RKO (cell line): ENCODE results near the gene FKBP10.
A peak's percentile ranks its signal among the peaks of the same experiment; 100 is the strongest.
"Not testable (repeated sequence)": the region's sequence is repeated elsewhere in the genome, so short reads cannot be mapped to it uniquely, and the experiment has no call there.

Experiments
- DNase-seq: peaks from one replicate; pipeline ENCODE4 v3.0.0-alpha.2; 2016; ENCODE audit warnings: low spot score

FKBP10 gene

GRCh38 chr17:41811549-41812380 is 1.0 kb upstream of the FKBP10 start, which contains the start of gene P3H4:
P3H4 (minus strand) TSS chr17:41811949; CDS start chr17:41811915, 34 bp downstream.
- DNase-seq: peak; percentile 83

GRCh38 chr17:41813152-41813680 is 412 bp downstream of the FKBP10 start:
- DNase-seq: peak; percentile 27

DNA sequence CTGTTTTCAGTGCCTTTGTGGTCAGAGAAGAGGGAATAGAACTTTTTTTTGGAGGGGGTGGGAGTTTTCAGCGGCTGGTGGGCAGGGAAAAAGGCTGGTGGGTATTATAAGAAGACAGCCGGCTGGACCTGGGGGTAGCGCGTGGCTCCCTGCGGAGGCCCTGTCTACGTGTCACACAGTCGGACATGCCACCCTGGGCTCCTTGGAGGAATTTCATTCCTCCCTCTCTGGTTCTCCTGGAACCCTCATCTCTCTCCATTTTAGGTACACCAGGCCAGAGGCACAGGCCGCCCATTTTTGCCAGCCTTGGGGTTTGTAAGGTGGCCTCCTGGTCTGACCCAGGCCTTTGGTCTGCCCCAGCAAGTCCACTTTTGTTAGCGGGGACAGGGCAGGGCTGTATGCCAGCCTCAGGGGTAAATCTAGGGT is 908 bp downstream of the FKBP10 start:
- DNase-seq: peak; percentile 42

DNA sequence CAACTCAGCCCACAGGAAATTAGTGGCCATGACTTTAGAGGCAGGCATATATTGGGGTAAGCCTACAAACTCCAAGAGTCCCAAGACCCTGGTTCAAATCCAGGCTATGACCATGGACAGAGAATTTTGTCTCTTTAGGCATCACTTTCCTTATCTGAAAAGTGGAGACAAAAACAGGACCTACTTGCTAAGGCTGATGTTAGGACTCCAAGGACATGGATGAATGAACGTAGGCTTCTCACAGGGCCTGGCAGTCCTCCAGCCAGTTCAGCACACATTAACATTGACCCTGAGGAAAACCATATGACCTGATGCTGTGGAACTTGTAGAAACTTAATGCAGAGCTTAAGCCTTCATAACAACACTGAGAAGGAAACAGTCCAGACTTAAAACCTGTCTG is 1.4 kb downstream of the FKBP10 start:
- DNase-seq: peak; percentile 51

DNA sequence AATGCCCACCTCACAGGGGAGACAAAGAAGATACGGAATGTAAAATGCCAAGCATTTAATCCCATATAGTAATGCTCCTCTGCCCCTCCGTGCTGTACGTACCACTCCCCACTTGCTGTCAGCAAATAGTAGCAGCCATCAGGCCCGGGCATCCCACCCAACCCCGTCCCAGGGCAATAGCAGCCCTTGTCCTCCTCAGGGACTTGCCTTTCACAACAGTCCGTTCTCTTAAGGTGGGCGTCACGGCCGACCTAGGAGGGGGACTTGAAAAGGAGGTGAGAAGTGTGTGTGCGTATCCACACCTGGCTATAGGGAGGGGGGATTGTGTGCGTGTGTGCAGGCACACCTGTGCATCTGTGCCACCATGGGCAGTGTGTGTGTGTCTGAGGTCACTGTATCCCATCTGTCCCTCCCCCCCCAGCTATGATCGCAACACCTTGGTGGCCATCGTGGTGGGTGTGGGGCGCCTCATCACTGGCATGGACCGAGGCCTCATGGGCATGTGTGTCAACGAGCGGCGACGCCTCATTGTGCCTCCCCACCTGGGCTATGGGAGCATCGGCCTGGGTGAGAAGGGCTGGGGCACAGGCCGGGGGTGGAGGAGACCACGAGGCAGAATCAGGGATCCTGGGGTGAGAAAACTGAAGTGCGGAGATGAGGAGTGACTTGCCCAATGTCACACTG is 4.0 kb downstream of the FKBP10 start:
- no peak for DNase-seq

- DNase-seq: no peak
These were observed 5.2 kb downstream of the FKBP10 start for GRCh38 chr17:41818024-41818423.

- DNase-seq: no peak
These were observed 9.0 kb downstream of the FKBP10 start for GRCh38 chr17:41821776-41822175.

- DNase-seq: no peak
These were observed 9.7 kb downstream of the FKBP10 start for GRCh38 chr17:41822216-41823140.

DNA sequence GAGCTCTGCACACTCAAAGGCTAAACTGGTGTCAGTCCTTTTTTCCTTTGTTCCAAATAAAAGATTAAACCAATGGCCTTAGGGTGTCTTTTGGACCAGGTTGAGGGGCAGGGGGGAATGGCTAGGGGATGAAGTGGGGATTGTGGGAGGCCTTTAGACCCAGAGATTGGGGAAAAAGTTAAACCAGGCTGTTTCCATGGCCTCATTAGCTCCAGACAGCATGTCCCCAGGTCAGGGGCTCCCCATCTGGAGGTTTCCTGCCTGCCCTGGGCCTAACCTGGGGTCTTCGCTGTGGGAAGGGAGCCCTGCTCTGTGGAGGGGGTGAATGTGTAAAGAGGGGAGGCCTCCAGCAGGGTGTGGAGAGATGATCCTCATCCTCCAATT is 10.3 kb downstream of the FKBP10 start:
- no peak for DNase-seq

GRCh38 chr17:41823580-41823979 is 10.8 kb downstream of the FKBP10 start:
- DNase-seq: no peak

DNA sequence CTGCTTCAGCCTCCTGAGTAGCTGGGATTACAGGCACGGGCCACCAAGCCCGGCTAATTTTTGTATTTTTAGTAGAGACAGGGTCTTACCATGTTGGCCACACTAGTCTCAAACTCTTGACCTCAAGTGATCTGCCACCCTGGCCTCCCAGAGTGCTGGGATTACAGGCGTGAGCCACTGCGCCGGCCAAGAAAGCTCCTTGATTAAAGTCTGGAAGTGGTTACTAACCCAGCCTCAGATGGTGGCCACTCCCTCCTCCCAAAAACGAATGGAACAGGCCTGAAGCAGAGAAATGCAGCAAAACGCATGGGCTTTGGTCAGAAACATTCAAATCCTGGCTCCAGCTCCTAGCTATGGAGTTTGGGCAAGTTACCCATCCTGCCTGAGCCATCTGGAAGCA is 11.3 kb downstream of the FKBP10 start:
- DNase-seq: no peak

DNA sequence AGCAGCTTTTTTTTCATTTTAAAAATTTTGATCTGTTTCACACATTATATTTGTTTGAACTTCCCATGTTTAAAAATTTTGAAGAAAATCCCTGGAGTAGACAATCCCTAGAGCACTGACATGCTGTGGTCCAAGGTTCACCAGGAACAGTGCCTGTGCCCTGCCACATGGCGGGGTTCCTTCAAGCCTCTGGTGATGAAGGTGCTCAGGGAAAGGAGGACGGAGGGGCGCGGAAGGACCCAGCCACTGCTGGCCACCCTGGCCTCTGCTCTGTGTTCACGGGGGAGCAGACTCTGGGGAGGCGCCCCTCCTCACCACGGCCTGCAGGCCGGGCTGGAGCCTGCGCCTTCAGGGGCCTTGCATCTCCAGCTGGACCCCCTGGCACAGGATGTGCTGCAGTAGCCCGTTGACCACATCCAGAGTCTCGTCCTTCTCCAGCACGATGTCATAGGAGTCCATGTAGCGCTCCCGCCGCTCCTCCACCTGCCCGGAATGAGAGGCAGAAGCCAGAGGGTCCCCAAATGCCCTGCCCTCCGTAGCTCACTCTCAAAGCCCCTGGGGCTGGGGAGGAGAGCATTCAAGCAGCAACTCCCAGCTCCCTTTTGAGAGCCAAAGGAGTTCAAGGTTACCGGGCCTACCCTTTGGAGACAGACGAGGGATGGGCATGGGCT is 12.5 kb downstream of the FKBP10 start:
- DNase-seq: no peak

DNA sequence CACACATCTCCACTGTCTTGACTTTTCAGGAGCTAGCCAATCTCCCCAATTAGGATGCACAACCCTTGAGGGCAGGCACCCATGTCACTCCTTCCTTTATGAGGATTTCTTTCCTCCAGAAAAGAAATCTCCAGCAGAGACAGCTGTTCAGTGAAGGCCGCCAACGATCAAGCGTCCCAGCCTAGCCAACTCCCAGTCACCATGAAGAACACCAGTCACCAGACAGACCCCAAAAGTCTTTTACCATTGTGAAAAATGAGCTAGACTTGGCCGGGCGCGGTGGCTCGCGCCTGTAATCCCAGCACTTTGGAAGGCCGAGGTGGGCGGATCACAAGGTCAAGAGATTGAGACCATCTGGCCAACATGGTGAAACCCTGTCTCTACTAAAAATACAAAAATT is 17.2 kb downstream of the FKBP10 start:
- DNase-seq: not testable (repeated sequence)

GRCh38 chr17:41835214-41835799 is 22.5 kb downstream of the FKBP10 start:
- DNase-seq: peak; percentile 49

DNA sequence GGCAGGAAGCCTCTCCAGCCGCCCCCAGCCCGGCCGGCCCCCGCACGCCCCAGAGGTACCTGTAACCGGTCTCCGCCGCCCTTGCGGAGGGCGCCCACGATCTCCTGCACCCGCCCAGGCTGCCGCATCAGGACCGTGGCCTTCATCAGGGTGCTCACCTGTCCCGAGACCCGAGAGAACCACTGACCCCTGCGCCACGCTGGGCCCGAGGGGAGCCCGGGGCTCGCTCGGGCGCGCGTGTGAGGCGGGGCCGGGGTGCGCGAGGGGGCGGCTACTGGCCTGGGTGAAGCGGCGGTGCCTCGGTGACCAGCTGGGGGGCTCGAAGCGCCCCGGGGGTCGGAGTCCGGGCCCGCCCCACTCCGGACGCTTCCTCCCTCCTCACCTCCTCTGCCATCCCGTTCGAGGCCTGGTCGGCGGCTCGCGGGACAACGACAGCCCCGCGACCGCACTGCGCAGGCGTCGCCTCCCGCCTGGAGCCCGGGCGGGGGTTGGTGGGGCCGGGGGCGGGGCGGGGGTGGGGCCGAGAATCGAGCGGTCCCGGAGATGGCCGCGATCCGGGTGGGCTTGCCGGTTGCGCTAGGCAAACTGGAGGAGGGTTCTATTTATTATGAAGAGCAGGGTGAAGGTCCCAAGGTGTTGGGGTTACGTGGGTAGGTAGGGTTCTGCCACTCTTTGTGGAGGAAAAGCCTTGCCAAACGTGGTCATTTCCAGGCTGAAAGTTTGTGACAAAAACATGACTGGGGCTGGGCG is 23.2 kb downstream of the FKBP10 start, which contains the start of gene NT5C3B:
Gene NT5C3B (minus strand): TSS at position 433 of the 750 bp plus-strand sequence. CDS start 39 bp downstream, at position 394.
- peak; percentile 53 for DNase-seq

DNA sequence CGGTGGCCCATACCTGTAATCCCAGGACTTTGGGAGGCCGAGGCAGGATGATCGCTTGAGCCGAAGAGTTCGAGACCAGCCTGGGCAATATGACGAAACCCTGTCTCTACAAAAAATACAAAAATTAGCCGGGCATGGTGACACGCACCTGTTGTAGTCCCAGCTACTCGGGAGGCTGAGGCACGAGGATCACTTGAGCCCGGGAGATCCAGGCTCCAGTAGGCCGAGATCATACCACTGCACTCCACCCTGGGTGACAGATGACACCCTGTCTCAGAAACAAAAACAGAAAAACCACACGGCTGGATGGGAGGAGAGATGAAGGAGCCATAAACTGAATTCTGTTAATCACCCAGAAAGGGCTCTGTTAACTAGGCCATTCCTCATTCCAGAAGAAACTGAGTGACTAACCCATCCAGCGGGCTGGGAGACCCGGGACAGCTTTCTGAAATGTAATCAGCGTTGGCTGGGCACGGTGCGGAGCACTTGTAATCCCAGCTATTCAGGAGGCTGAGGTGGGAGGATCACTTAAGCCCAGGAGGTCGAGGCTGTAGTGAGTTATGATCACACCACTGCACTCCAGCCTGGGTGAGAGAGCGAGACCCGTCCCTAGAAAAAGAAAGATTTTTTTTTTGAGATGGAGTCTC is 23.9 kb downstream of the FKBP10 start:
- no peak for DNase-seq

DNA sequence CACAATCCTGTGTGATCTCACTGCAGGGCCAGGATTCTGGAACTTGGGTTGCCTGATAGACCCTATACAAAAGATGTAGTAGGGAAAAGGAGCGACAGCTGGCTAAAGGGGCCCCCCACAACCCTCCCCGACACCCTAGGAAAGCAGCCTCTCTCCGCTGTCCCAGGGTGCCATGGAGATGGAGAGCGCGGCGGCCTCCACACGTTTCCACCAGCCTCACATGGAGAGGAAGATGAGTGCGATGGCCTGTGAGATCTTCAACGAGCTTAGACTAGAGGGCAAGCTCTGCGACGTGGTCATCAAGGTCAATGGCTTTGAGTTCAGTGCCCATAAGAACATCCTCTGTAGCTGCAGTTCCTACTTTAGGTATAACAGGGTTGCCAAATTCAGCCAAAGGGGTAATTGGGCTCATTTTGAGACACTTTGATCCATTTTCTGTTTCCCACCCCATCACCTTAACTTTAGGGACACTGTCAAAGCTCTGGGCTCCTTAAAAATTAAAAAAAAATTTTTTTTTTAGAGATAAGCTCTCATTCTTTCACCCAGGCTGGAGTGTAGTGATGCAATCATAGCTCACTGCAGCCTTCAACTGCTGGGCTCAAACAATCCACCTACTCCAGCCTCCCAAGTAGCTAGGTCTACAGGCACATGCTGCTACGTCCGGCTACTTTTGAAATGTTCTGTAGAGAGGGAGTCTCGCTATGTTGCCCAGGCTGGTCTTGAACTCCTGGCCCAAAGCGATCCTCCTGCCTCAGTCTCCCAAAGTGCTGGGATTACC is 25.1 kb downstream of the FKBP10 start, which contains the start of gene KLHL10:
Gene KLHL10 (plus strand): TSS at position 65 of the 778 bp plus-strand sequence. CDS start 108 bp downstream, at position 173.
- no peak for DNase-seq

DNA sequence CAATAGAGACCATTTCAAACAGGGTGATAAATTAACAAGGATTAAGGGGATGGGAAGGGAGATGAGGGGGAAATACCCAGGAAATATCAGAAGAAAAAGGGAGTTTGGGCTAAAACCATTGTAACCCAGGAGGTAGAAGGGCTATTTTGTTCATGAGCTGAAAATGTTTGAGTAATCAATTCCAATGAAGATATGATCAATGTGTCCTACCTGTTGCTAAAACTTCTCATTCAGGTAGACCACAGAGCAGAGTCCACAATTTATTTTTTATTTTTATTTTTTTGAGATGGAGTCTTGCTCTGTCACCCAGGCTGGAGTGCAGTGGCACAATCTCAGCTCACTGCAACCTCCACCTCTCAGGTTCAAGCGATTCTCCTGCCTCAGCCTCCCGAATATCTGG is 26.6 kb downstream of the FKBP10 start:
- DNase-seq: not testable (repeated sequence)

- DNase-seq: not testable (repeated sequence)
These were observed 28.0 kb downstream of the FKBP10 start for GRCh38 chr17:41840781-41841180.
